RWPE2 (cell line): ENCODE measurements around the gene ISM1.

ENCODE experiments used
- ATAC-seq: fragments of 200-7000 bp; cut with Tn5 transposase; 3 replicates; pipeline ENCODE4 v1.9.1; 2021; ENCODE audit warnings: low read depth
- DNase-seq: peaks from one replicate; pipeline ENCODE4 v3.0.0-alpha.2; 2020; ENCODE audit warnings: low spot score
- H3K27ac ChIP-seq: fragments of 450-650 bp; 2 replicates; pipeline ENCODE4 v1.5.1; 2017; ENCODE audit warnings: mild to moderate bottlenecking; ENCODE audit not compliant: poor library complexity, severe bottlenecking
- H3K27me3 ChIP-seq: fragments of 250-450 bp; sonication (Bioruptor Pico); 2 replicates; pipeline ENCODE4 v1.5.1; 2021; ENCODE audit warnings: mild to moderate bottlenecking, moderate library complexity; ENCODE audit not compliant: insufficient read depth, poor library complexity, severe bottlenecking
- H3K36me3 ChIP-seq: fragments of 250-450 bp; sonication (Bioruptor Pico); 2 replicates; pipeline ENCODE4 v1.5.1; 2020; ENCODE audit warnings: low read depth, mild to moderate bottlenecking, moderate library complexity
- H3K4me1 ChIP-seq: fragments of 250-450 bp; sonication (Bioruptor Pico); 2 replicates; pipeline ENCODE4 v1.5.1; 2021; ENCODE audit warnings: mild to moderate bottlenecking, moderate library complexity; ENCODE audit not compliant: insufficient read depth, poor library complexity, severe bottlenecking
- H3K4me3 ChIP-seq: fragments of 250-450 bp; sonication (Bioruptor Pico); 2 replicates; pipeline ENCODE4 v1.5.1; 2021; ENCODE audit warnings: mild to moderate bottlenecking, moderate library complexity; ENCODE audit not compliant: severe bottlenecking
- H3K9me3 ChIP-seq: fragments of 250-450 bp; sonication (Bioruptor Pico); 2 replicates; pipeline ENCODE4 v1.5.1; 2021; ENCODE audit warnings: mild to moderate bottlenecking, moderate library complexity; ENCODE audit not compliant: severe bottlenecking
- CTCF ChIP-seq: fragments of 450-650 bp; IDR thresholded peaks from one replicate; pipeline ENCODE4 v1.5.1; 2017; ENCODE audit warnings: mild to moderate bottlenecking, moderate library complexity; ENCODE audit not compliant: poor library complexity, severe bottlenecking

ISM1 gene

DNA sequence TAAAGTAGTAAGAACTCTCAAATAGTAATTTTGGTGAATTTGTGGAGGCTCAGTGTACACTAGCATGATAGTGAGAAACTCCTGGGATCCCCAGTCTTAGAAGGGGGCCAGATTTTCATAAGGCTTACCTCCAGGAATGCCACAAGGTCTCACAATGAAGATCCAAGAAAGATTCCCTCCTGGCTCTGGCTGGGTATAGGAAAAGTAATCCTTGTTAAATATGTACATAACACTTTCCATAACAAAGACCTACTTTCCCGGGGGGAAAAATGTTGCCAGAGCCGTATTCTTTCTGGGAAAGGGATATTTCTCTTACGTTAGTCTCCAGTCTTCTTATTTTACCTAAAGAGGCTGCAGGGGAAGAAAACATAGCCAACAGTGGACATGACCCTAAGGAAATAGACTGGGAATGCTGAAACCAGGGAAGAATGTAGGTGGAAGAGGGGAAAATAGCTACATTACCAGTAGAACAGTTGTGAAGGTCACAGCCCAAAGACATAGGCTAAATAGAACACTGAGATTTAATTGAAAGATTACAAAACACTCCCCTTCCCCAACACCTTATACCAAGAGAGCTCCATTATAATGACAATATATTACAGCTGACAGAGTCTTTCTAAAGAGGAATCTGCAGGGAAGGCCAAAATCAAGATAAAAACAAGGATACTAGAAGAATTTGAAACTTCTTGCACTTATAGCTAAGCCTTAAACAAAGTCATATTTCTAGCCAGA, 34.9 kb upstream of the ISM1 start:
- no peak for TF ChIP-seq CTCF
- ATAC-seq (no peak), DNase-seq (no peak)
- Histone ChIP-seq H3K27me3 (peaks cover 3% of the 10 kb centered on the region), H3K4me1 (no peaks in the 10 kb centered on the region), H3K4me3 (no peak overlapping the region), H3K36me3 (no peaks in the 10 kb centered on the region), H3K27ac (no peak overlapping the region), H3K9me3 (no peaks in the 10 kb centered on the region)

GRCh38 chr20:13187899-13188298, 33.2 kb upstream of the ISM1 start:
- no peak overlapping the region for H3K27ac ChIP-seq
- no peaks in the 10 kb centered on the region for H3K9me3 ChIP-seq
- no peak overlapping the region for H3K4me3 ChIP-seq
- no peak for TF ChIP-seq CTCF
- no peaks in the 10 kb centered on the region for H3K27me3 ChIP-seq
- DNase-seq = no peak
- ATAC-seq = no peak
- no peaks in the 10 kb centered on the region for H3K36me3 ChIP-seq
- H3K4me1 ChIP-seq = no peaks in the 10 kb centered on the region

GRCh38 chr20:13199279-13199678, 21.8 kb upstream of the ISM1 start:
- ATAC-seq (no peak), DNase-seq (no peak)
- H3K27me3 ChIP-seq = peaks cover 5% of the 10 kb centered on the region
- H3K9me3 ChIP-seq = no peaks in the 10 kb centered on the region
- H3K36me3 ChIP-seq = no peaks in the 10 kb centered on the region
- H3K4me1 ChIP-seq = no peaks in the 10 kb centered on the region
- no peak overlapping the region for H3K4me3 ChIP-seq
- TF ChIP-seq CTCF = no peak
- H3K27ac ChIP-seq = no peak overlapping the region

DNA sequence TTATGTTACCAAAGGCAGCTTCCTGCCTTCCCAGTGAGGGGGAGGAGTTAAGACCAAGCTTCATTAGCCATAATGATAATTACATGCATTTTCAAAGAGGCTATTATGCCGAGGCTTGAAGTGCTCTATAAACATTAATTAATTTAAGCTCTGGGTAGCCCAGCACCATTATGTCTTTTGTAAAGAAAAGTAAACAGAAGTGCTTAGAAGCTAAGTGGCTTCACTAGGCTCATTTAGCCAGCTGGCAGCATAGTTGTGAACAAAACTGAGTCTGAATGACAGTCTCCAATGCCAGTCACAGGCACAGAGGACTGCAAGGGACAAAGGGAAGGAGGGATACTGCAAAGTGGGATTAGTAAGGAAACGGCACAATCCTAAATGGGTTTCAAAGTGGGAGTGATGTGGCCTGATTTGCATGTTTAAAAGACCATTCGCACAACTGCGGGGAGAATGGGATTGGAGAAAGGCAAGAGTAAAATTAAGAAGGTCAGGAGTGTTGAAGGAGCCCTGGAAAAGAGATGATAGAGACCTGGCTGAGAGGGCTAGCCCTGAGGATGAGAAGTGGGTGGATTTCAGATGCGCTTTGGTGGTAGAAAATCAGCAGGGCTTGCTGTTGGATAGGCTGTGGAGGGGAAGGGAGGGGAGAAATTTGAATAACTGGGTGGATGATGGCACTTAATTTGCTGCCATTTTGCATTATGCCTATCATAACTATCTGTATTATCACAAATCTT, 20.1 kb upstream of the ISM1 start:
- no peak overlapping the region for H3K4me3 ChIP-seq
- no peak for DNase-seq
- no peaks in the 10 kb centered on the region for H3K36me3 ChIP-seq
- H3K27ac ChIP-seq = no peak overlapping the region
- peaks cover 5% of the 10 kb centered on the region for H3K27me3 ChIP-seq
- H3K9me3 ChIP-seq = no peaks in the 10 kb centered on the region
- ATAC-seq = no peak
- H3K4me1 ChIP-seq = peaks cover 5% of the 10 kb centered on the region
- TF ChIP-seq CTCF = no peak

DNA sequence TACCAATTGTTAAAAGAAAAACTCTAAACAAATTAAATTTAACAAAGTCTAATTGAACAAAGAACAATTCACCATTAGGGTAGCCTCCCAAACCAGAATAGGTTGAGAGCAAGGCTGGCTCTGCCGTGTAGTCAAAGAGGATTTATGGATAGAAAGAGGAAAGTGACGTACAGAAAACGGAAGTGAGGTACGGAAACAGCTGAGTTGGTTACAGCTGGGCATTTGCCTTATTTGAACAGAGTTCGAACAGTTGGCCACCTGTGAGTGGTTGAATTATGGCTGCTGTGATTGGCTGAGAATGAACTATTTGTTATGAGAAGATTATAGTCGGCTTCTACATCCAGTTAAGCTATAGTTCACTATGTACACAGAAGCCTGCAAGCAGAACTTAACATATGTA, 18.5 kb upstream of the ISM1 start:
- H3K27ac ChIP-seq = no peak overlapping the region
- H3K9me3 ChIP-seq = no peaks in the 10 kb centered on the region
- H3K36me3 ChIP-seq = no peaks in the 10 kb centered on the region
- ATAC-seq (no peak), DNase-seq (no peak)
- TF ChIP-seq CTCF = no peak
- H3K4me1 ChIP-seq = peaks cover 5% of the 10 kb centered on the region
- no peak overlapping the region for H3K4me3 ChIP-seq
- H3K27me3 ChIP-seq = peaks cover 5% of the 10 kb centered on the region
